Stimulated activated naive CD8-positive, alpha-beta T cell treated with anti-CD3 and anti-CD28 coated beads, Interleukin-15, Interleukin-2, amounts not matched to agents 100 U/mL and 50 U/mL, for 24 hours (primary cell): ENCODE measurements around the gene PRDX4.
"Not testable (repeated sequence)": the region's sequence is repeated elsewhere in the genome, so short reads cannot be mapped to it uniquely, and the experiment has no call there.

Experiments used
- ATAC-seq: fragments of 150-1000 bp; cut with Tn5 transposase; one replicate; pipeline ENCODE4 v1.10.0; 2021
- DNase-seq: peaks from one replicate; pipeline ENCODE4 v3.0.0; 2021

PRDX4 gene

GRCh38 chrX:23673108-23673507 is 5.8 kb downstream of the PRDX4 start:
- no peak for ATAC-seq
- no peak for DNase-seq

GRCh38 chrX:23676486-23676885 is 9.2 kb downstream of the PRDX4 start:
- not testable (repeated sequence) for DNase-seq, ATAC-seq

GRCh38 chrX:23692166-23692565 is 24.9 kb downstream of the PRDX4 start:
- ATAC-seq (no peak), DNase-seq (no peak)

GRCh38 chrX:23694606-23695005 is 27.3 kb downstream of the PRDX4 start:
- ATAC-seq (no peak), DNase-seq (peak; percentile 21)

- DNase-seq, result peak; percentile 37
- peak; percentile 61 for ATAC-seq
Observed at GRCh38 chrX:23699636-23700194, 32.4 kb downstream of the PRDX4 start.

GRCh38 chrX:23704673-23705206 is 37.4 kb downstream of the PRDX4 start:
- DNase-seq (no peak), ATAC-seq (no peak)

- ATAC-seq, result no peak
Observed at GRCh38 chrX:23705235-23705634, 37.9 kb downstream of the PRDX4 start.

GRCh38 chrX:23720117-23720677 is 52.9 kb downstream of the PRDX4 start:
- ATAC-seq, result no peak
- DNase-seq, result no peak

More at GRCh38 chrX:23705235-23705634, 37.9 kb downstream of the PRDX4 start:
- DNase-seq, result no peak

- ATAC-seq (no peak), DNase-seq (no peak)
Observed at GRCh38 chrX:23726191-23726590, 58.9 kb downstream of the PRDX4 start.

- no peak for DNase-seq
- ATAC-seq, result no peak
Observed at GRCh38 chrX:23727206-23727605, 59.9 kb downstream of the PRDX4 start.

- ATAC-seq, result no peak
Observed at GRCh38 chrX:23729214-23729613, 61.9 kb downstream of the PRDX4 start.

GRCh38 chrX:23731951-23732350 is 64.7 kb downstream of the PRDX4 start:
- DNase-seq, result no peak
- no peak for ATAC-seq

More at GRCh38 chrX:23729214-23729613, 61.9 kb downstream of the PRDX4 start:
- no peak for DNase-seq

- DNase-seq (no peak), ATAC-seq (peak; percentile 89)
Observed at GRCh38 chrX:23732704-23733103, 65.4 kb downstream of the PRDX4 start.
